Body of pancreas (tissue), 4 donors: ENCODE measurements around the gene CYTH3. TPM values are rescaled to one million over a fixed set of nuclear protein-coding genes. Genes with fewer than 3 reads are reported as not detected.

Source experiments
- ATAC-seq: fragments of 150-250 bp; one replicate; pipeline ENCODE4 v1.9.1; 2016
- DNase-seq, 4 donors: peaks; one replicate each; pipeline ENCODE4 v3.0.0-alpha.2; 2019
- H3K27ac ChIP-seq, 4 donors: fragments of 200-600 bp; sonication (generic); 1 replicate in 3 of 4; 2 replicates in 1 of 4; pipeline versions ENCODE4 v1.5.1 to v1.6.1; 2016 to 2019; ENCODE audit warnings: mild to moderate bottlenecking in 1 of 4, mixed read lengths in 1 of 4, moderate library complexity in 1 of 4
- H3K27me3 ChIP-seq, 2 donors: fragments of 200-600 bp; sonication (generic); one replicate each; pipeline ENCODE4 v1.6.0; 2016; ENCODE audit warnings: mild to moderate bottlenecking in 1 of 2
- H3K36me3 ChIP-seq, 2 donors: fragments of 200-600 bp; sonication (generic); replicated peaks in 1 of 2; 2 replicates each; pipeline ENCODE4 v1.5.1; 2016; ENCODE audit warnings: low read depth in 2 of 2; ENCODE audit not compliant: insufficient read depth in 1 of 2
- H3K4me1 ChIP-seq: fragments of 200-600 bp; sonication (generic); one replicate; pipeline ENCODE4 v1.6.0; 2016
- H3K4me3 ChIP-seq, 2 donors: fragments of 200-600 bp; sonication (generic); 1 replicate in 1 of 2; 2 replicates in 1 of 2; pipeline ENCODE4 v1.5.1; 2016 to 2019
- H3K9me3 ChIP-seq, 3 donors: fragments of 200-600 bp; sonication (generic); 1 replicate in 2 of 3; 2 replicates in 1 of 3; pipeline ENCODE4 v1.5.1; 2016
- POLR2A ChIP-seq, 3 donors: fragments of 450-650 bp; IDR thresholded peaks; one replicate each; pipeline ENCODE4 v1.6.1; 2016; ENCODE audit warnings: antibody characterized with exemption in 3 of 3, mild to moderate bottlenecking in 2 of 3
- WGBS, 2 donors: methylation state at CpG; one replicate each; pipeline ENCODE4 v1.1.5; 2017; 5-methylcytosine and 5-hydroxymethylcytosine counted together
- intact Hi-C: fragments of 100-400 bp; cut with DNase I; formaldehyde crosslinking; loops from one replicate; pipeline ENCODE4 v1.15.1; 2023
- total RNA-seq, 2 donors: library from RNA; depleted of rRNA; stranded (reverse); fragments of >200 nt; gene quantifications; one replicate each; pipeline ENCODE4 v1.1.0, GENCODE V29; 2016
- TF ChIP-seq, protein P1 (sequence below), 7 experiments: fragments of 450-650 bp in 4 of 7; fragments of 200-600 bp in 3 of 7; sonication (generic) in 3 of 7; IDR thresholded peaks; one replicate each; pipeline ENCODE4 v1.5.1; 2016 to 2019; ENCODE audit warnings: antibody characterized with exemption in 7 of 7

CYTH3 gene
- total RNA-seq, 2 donors from 2014 or later = 14.0 to 18.8 TPM

DNA sequence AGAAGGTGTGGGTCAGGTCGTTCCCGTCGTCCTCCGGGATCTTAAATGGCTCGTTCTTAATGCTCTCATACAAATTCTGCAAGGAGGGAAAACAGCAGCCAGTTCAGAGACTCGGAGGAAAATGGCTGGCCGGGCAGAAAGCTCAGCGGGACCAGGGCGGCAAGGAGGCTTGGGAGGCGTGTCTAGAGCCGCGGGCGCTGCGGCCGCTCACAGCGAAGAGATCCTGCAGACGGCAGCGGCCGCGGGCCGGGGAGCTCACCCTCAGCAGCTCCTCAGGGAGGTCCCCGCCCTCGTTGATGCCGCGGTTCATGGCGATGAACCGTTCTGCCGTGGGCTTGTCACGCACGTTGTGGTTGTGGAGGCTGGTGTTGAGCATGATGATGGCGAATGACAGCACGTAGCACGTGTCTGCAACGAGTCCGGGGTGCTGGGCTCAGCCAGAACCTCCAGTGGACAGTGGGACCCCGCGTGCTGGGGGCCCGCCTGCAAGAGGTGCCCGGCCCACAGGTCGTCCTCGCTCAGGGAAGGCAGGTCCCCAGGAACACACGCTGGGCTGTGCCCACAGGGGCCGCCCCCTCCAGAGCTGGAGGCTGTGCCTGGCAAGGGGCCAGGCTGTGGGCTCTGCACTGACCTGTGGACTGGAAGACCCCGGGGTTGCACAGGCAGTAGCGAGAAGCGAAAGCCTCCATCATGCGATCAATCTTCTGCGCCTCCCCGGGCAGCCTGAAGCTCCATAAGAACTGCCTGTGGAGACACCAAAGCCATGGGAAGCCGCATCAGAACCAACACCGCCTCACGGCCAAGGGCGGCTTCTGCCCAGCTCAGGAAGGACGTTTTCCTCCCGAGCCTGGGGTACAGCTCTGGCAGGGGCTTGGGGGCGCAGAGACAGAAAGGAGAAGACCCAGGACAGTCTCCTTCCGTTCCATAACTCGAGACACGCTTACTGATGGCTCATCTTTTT is 101.6 kb downstream of the CYTH3 start:
- ATAC-seq (no peak), DNase-seq (peak in 1 of 4 donors; percentile 34)
- Histone ChIP-seq H3K4me3 (no peak overlapping the region), H3K36me3 (no peaks in the 10 kb centered on the region), H3K27me3 (no peaks in the 10 kb centered on the region), H3K9me3 (no peaks in the 10 kb centered on the region), H3K4me1 (no peaks in the 10 kb centered on the region), H3K27ac (no peak overlapping the region)
- TF ChIP-seq, protein P1, sequence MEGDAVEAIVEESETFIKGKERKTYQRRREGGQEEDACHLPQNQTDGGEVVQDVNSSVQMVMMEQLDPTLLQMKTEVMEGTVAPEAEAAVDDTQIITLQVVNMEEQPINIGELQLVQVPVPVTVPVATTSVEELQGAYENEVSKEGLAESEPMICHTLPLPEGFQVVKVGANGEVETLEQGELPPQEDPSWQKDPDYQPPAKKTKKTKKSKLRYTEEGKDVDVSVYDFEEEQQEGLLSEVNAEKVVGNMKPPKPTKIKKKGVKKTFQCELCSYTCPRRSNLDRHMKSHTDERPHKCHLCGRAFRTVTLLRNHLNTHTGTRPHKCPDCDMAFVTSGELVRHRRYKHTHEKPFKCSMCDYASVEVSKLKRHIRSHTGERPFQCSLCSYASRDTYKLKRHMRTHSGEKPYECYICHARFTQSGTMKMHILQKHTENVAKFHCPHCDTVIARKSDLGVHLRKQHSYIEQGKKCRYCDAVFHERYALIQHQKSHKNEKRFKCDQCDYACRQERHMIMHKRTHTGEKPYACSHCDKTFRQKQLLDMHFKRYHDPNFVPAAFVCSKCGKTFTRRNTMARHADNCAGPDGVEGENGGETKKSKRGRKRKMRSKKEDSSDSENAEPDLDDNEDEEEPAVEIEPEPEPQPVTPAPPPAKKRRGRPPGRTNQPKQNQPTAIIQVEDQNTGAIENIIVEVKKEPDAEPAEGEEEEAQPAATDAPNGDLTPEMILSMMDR (IDR thresholded peaks at IDR 0.05) = no peak
- TF ChIP-seq POLR2A (IDR thresholded peaks at IDR 0.05) = no peak
- intact Hi-C loops = no loop called here
- 89 to 90% methylated on average over 29 to 59 of the region's 59 CpGs for WGBS, 2 donors

DNA sequence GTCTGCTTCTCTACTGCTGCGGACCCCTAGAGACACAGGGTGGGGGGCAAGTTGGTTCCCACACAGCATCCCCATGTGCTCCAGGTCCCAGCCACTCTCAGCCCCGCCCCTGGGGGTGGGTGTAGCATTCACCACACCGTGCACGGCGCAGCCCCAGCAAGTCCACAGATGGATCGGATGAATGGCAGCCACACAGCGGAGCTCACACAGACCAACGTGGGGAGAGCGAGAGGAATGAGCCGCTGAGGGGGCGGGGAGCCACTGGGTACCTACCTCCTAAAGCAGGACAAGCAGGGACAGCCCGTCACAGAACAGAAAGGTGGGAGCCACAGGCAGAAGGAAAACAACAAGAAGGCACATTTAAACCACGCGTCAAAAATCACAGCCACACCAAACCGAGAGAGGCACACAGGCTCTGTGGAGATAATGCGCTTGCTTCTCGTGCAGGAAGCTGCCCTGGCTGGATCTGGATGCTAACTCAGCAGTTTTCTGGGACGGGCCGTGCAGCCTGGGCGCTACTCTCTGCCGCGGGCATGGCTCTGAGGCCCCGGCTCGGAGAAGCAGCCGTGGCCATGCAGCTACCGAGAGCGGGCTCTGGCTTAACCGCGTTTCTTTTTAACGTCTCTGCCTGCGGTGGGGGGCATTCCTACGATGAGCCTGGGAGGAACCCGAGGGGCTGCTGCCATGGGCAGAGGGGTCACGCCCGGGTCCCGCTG is 102.5 kb downstream of the CYTH3 start:
- TF ChIP-seq, protein P1 (IDR thresholded peaks at IDR 0.05) = no peak
- TF ChIP-seq POLR2A (IDR thresholded peaks at IDR 0.05) = no peak
- no peaks in the 10 kb centered on the region for H3K27me3 ChIP-seq
- H3K36me3 ChIP-seq = no peaks in the 10 kb centered on the region
- no peaks in the 10 kb centered on the region for H3K9me3 ChIP-seq
- DNase-seq (no peak), ATAC-seq (no peak)
- 86 to 95% methylated on average over 27 to 36 of the region's 36 CpGs for WGBS, 2 donors
- H3K4me3 ChIP-seq = no peak overlapping the region
- intact Hi-C loops = no loop called here
- no peaks in the 10 kb centered on the region for H3K4me1 ChIP-seq
- H3K27ac ChIP-seq = no peak overlapping the region

DNA sequence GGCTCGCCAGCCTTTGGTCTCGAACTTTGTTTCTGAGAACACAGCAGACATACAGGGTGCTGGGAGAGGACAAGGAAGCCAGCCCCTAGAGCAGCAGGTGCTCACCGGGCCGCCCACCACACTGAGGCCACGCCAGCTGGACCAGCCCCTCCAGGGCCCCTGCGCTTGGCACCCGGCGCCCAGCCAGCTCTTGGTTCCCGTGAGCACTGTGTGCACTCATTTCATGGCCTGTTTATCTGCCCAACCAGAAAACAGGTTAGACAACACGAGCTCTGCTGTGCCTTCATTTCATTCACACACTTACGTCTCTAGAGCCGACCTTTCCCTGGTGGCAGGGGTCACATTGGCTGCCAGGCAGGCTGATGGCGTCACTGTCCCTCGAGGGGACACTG is 104.0 kb downstream of the CYTH3 start:
- no peaks in the 10 kb centered on the region for H3K27me3 ChIP-seq

DNA sequence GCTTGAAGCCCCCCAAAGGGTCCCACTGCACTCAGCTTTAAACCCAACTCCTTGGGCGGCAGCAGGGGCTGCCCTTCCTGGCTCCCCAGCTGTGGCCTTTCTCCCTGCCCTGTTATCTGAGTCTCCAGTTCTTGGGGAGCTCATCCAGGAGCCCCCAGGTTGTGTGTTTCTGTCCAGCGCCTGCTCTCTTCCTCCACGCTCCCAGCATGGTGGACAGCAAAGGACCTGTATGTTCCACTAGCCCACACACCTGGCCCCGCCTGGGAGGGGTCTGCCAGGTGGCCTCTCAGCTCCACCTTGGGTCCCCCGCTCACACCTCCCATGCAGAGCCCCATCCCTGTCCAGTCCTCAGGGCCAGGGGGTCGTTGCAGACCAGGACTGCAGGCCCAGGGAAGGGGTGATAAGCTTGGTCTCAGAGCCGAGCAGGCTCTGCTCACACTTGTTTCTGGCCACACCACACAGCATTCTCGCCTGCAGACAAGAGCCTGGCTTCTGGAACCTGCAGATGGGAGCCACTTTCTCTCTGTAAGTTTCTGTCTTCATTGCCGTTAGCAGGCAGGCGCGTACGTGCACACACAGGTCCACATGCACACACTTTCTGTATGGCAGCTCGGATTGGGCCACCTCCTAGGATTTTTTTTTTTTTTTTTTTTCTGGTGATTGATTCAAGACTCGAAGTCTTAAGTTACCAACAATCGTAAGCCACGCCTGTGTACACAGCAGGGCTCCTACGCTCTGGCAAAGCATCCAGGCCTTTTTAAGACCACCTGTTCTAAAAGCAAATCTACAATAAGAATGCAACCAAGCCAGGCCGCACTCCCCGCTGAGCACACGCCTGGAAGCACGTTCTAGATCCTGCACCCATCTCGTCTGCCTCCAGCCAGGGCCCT is 104.6 kb downstream of the CYTH3 start:
- intact Hi-C loops = no loop called here
- Histone ChIP-seq H3K4me3 (no peak overlapping the region), H3K9me3 (no peaks in the 10 kb centered on the region), H3K4me1 (no peaks in the 10 kb centered on the region), H3K27ac (no peak overlapping the region), H3K36me3 (no peaks in the 10 kb centered on the region), H3K27me3 (no peaks in the 10 kb centered on the region)
- DNase-seq = no peak
- TF ChIP-seq POLR2A (IDR thresholded peaks at IDR 0.05) = no peak
- TF ChIP-seq, protein P1 (IDR thresholded peaks at IDR 0.05) = no peak
- no peak for ATAC-seq
- WGBS, 2 donors = 89 to 90% methylated on average over 19 to 21 of the region's 22 CpGs

More for the DNA sequence above, 104.0 kb downstream of the CYTH3 start:
- 84% methylated on average over 14 of the region's 14 CpGs for WGBS, 2 donors
- intact Hi-C loops = no loop called here
- no peak overlapping the region for H3K27ac ChIP-seq
- no peaks in the 10 kb centered on the region for H3K4me1 ChIP-seq
- ATAC-seq (no peak), DNase-seq (no peak)
- no peaks in the 10 kb centered on the region for H3K9me3 ChIP-seq
- TF ChIP-seq, protein P1 (IDR thresholded peaks at IDR 0.05) = no peak
- TF ChIP-seq POLR2A (IDR thresholded peaks at IDR 0.05) = no peak
- no peak overlapping the region for H3K4me3 ChIP-seq
- H3K36me3 ChIP-seq = no peaks in the 10 kb centered on the region
